ENCODE results near the gene LBHD2. TPM values are rescaled to one million over a fixed set of nuclear protein-coding genes. Genes with fewer than 3 reads are reported as not detected.

Gene LBHD2
- total RNA-seq, 2 donors from 2014 or later, result not detected

GRCh38 chr14:103137689-103138300, 53.8 kb downstream of the LBHD2 start:
- intact Hi-C loops (cut with DNase I), result no loop called here
- no peak for DNase-seq (ENCODE audit: low spot score)

GRCh38 chr14:103138301-103139131, 54.5 kb downstream of the LBHD2 start:
- DNase-seq (ENCODE audit: low spot score), result no peak
- intact Hi-C loops (cut with DNase I), result no loop called here

- no peak for DNase-seq (ENCODE audit: low spot score)
- intact Hi-C loops (cut with DNase I), result no loop called here
Measured at GRCh38 chr14:103139132-103140025, 55.4 kb downstream of the LBHD2 start.

Other genes starting within 250 kb of the LBHD2 start
- gene AMN, start 161.5 kb upstream of the LBHD2 start, total RNA-seq, result under 1 TPM in 1 of 2 donors, not detected in 1; 0.10 TPM
- gene CDC42BPB, start 26.7 kb upstream of the LBHD2 start, total RNA-seq, result 10 to 100 TPM; 81.1 to 89.3 TPM
- 1 to 10 TPM; 1.0 to 2.5 TPM for gene EXOC3L4, start 10.5 kb downstream of the LBHD2 start, total RNA-seq
- 100 to 1,000 TPM in 1 of 2 donors, 10 to 100 TPM in 1; 71.4 to 112 TPM for gene TNFAIP2, start 39.3 kb downstream of the LBHD2 start, total RNA-seq